Smooth muscle cell (in vitro differentiated cells): Measurements from ENCODE around the gene SLC18B1. TPM values are rescaled to one million over a fixed set of nuclear protein-coding genes. Genes with fewer than 3 reads are reported as not detected.

Experiments used
- DNase-seq: peaks from one replicate; lab custom pipeline; 2025; ENCODE audit not compliant: unreplicated experiment; lab: John Stamatoyannopoulos, UW
- H2AFZ ChIP-seq: fragments of 200-600 bp; sonication (generic); 2 replicates; pipeline ENCODE4 v1.6.0; 2016; ENCODE audit warnings: antibody characterized with exemption, low read depth, mild to moderate bottlenecking
- H3F3A ChIP-seq: fragments of 200-600 bp; sonication (generic); 2 replicates; pipeline ENCODE4 v1.6.0; 2017; ENCODE audit warnings: antibody characterized with exemption, low read depth
- H3K27ac ChIP-seq: fragments of 200-600 bp; sonication (generic); 2 replicates; pipeline ENCODE4 v1.5.1; 2016; ENCODE audit warnings: low read depth, mild to moderate bottlenecking
- H3K27me3 ChIP-seq: fragments of 200-600 bp; sonication (generic); 2 replicates; pipeline ENCODE4 v1.6.1; 2016; ENCODE audit warnings: low read depth, mild to moderate bottlenecking
- H3K36me3 ChIP-seq: fragments of 200-600 bp; sonication (generic); 2 replicates; pipeline ENCODE4 v1.5.1; 2016; ENCODE audit warnings: low read depth
- H3K4me1 ChIP-seq: fragments of 200-600 bp; sonication (generic); 2 replicates; pipeline ENCODE4 v1.5.1; 2016; ENCODE audit warnings: low read depth
- H3K4me2 ChIP-seq: fragments of 200-600 bp; sonication (generic); 2 replicates; pipeline ENCODE4 v1.6.0; 2016; ENCODE audit warnings: mild to moderate bottlenecking
- H3K4me3 ChIP-seq: fragments of 200-600 bp; sonication (generic); 2 replicates; pipeline ENCODE4 v1.5.1; 2016; ENCODE audit warnings: mild to moderate bottlenecking
- H3K79me2 ChIP-seq: fragments of 200-600 bp; sonication (generic); 2 replicates; pipeline ENCODE4 v1.6.0; 2016; ENCODE audit warnings: low read depth, mild to moderate bottlenecking
- H3K9ac ChIP-seq: fragments of 200-600 bp; sonication (generic); 2 replicates; pipeline ENCODE4 v1.6.0; 2016; ENCODE audit warnings: low read depth
- H3K9me3 ChIP-seq: fragments of 200-600 bp; sonication (generic); replicated peaks from 2 replicates; pipeline ENCODE4 v1.5.1; 2016; ENCODE audit warnings: low read depth
- H4K20me1 ChIP-seq: fragments of 200-600 bp; sonication (generic); 2 replicates; pipeline ENCODE4 v1.6.0; 2016; ENCODE audit warnings: low read depth
- WGBS: methylation state at CpG from one replicate; pipeline ENCODE4 v1.1.7; 2016; ENCODE audit warnings: low lambda C conversion rate; 5-methylcytosine and 5-hydroxymethylcytosine counted together
- polyA plus RNA-seq: library from polyadenylated mRNA; unstranded; fragments of >200 nt; fragmentation: Nextera tagmentation; extraction: Ambion mirVana; gene quantifications from 2 replicates; pipeline ENCODE4 v1.2.1, GENCODE V29; 2016
- total RNA-seq: library from RNA; depleted of rRNA; stranded (reverse); fragments of >200 nt; gene quantifications from 2 replicates; pipeline ENCODE4 v1.2.3, GENCODE V29; 2014
- TF ChIP-seq, protein P1 (sequence below): fragments of 200-600 bp; sonication (generic); IDR thresholded peaks from 2 replicates; pipeline ENCODE4 v1.5.1; 2017; ENCODE audit warnings: borderline replicate concordance, mild to moderate bottlenecking, antibody characterized with exemption; ENCODE audit not compliant: insufficient read depth, poor library complexity, severe bottlenecking

SLC18B1 gene
- total and polyA plus RNA-seq, 2 experiments from 2014 or later: 7.1 to 7.8 TPM

DNA sequence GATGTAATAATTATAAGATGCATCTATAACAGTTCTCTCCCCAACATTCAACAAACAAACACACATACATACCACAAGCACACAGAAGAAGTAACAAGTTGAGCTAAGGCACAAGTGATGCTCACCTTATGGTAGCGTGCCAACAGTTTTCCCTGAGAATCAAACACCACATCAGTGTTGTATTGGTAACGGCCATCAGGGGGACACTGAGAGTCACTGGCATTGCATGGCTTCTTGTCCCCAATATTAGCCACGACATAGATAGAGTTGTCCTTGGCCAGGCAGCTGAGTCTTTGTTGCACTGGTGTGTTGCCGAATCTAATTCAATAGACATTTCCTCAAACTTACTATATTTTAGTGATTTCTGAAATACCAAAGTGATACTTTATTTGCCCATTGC lies 69.8 kb downstream of the SLC18B1 start:
- no peaks in the 10 kb centered on the region for H4K20me1 ChIP-seq
- TF ChIP-seq, protein P1, sequence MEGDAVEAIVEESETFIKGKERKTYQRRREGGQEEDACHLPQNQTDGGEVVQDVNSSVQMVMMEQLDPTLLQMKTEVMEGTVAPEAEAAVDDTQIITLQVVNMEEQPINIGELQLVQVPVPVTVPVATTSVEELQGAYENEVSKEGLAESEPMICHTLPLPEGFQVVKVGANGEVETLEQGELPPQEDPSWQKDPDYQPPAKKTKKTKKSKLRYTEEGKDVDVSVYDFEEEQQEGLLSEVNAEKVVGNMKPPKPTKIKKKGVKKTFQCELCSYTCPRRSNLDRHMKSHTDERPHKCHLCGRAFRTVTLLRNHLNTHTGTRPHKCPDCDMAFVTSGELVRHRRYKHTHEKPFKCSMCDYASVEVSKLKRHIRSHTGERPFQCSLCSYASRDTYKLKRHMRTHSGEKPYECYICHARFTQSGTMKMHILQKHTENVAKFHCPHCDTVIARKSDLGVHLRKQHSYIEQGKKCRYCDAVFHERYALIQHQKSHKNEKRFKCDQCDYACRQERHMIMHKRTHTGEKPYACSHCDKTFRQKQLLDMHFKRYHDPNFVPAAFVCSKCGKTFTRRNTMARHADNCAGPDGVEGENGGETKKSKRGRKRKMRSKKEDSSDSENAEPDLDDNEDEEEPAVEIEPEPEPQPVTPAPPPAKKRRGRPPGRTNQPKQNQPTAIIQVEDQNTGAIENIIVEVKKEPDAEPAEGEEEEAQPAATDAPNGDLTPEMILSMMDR: no peak
- no peaks in the 10 kb centered on the region for H3K27me3 ChIP-seq
- WGBS: 77% methylated on average over 4 of the region's 4 CpGs
- H3K9me3 ChIP-seq: no peaks in the 10 kb centered on the region
- H3K4me2 ChIP-seq: no peak overlapping the region
- no peaks in the 10 kb centered on the region for H3F3A ChIP-seq
- H3K4me3 ChIP-seq: no peak overlapping the region
- H2AFZ ChIP-seq: no peak overlapping the region
- DNase-seq: no peak
- no peaks in the 10 kb centered on the region for H3K79me2 ChIP-seq
- no peak overlapping the region for H3K9ac ChIP-seq
- no peak overlapping the region for H3K27ac ChIP-seq
- H3K4me1 ChIP-seq: no peaks in the 10 kb centered on the region
- H3K36me3 ChIP-seq: no peaks in the 10 kb centered on the region

DNA sequence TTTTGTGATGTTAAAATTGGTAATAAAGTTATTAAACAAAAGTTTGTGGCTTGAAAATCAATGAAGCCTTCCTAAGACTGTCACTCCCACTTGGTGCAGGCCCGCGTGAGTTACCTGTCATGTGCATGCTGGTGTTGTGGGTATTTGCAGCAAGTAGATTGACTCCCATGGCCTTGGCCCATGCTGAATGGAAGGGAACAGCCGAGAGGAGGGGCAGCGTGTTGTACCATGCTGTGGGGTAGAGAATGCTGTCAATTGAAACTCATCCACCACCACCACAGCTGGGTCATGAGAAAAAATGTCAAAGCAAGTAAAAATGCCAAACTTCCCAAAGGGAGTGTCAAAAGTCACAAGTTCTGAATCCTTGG lies 71.8 kb downstream of the SLC18B1 start:
- WGBS: 94% methylated on average over 4 of the region's 4 CpGs

DNA sequence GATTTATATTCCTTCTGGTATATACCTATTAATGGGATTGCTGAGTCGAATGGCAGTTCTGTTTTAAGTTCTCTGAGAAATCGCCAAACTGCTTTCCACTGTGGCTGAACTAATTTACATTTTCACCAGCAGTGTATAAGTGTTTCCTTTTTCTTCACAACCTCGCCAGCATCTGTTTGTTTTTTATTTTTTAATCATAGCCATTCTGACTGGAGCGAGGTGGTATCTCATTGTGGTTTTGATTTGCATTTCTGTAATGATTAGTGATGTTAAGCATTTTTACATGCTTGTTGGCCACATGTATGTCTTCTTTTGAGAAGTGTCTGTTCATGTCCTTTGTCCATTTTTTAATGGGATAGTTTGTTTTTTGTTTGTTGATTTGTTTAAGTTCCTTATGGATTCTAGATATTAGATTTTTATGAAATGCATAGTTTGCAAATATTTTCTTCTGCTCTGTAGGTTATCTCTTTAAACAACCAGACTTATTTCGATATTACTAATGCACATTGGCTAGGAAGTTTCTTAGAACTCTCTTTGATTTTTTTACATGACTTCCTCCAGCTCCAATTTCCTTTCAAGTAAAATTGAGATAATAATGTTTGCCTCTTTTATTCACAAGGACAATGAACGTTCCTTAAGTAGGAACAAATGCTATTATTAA lies 72.4 kb downstream of the SLC18B1 start:
- H3K79me2 ChIP-seq: no peaks in the 10 kb centered on the region
- no peak overlapping the region for H3K27ac ChIP-seq
- no peaks in the 10 kb centered on the region for H3K36me3 ChIP-seq
- H3K9me3 ChIP-seq: no peaks in the 10 kb centered on the region
- DNase-seq: no peak
- no peak overlapping the region for H3K4me3 ChIP-seq
- H3K4me2 ChIP-seq: no peak overlapping the region
- no peaks in the 10 kb centered on the region for H3K27me3 ChIP-seq
- H3K4me1 ChIP-seq: no peaks in the 10 kb centered on the region
- no peak overlapping the region for H3K9ac ChIP-seq
- no peaks in the 10 kb centered on the region for H3F3A ChIP-seq
- no peaks in the 10 kb centered on the region for H4K20me1 ChIP-seq
- WGBS: 84% methylated on average over 6 of the region's 6 CpGs
- no peak overlapping the region for H2AFZ ChIP-seq
- TF ChIP-seq, protein P1: no peak

More for the DNA sequence above, 71.8 kb downstream of the SLC18B1 start:
- Histone ChIP-seq H3K79me2 (no peaks in the 10 kb centered on the region), H3K9ac (no peak overlapping the region), H3K4me1 (no peaks in the 10 kb centered on the region), H3K27me3 (no peaks in the 10 kb centered on the region), H3K9me3 (no peaks in the 10 kb centered on the region), H4K20me1 (no peaks in the 10 kb centered on the region), H3F3A (no peaks in the 10 kb centered on the region), H3K4me2 (no peak overlapping the region), H2AFZ (no peak overlapping the region), H3K4me3 (no peak overlapping the region), H3K27ac (no peak overlapping the region), H3K36me3 (no peaks in the 10 kb centered on the region)
- no peak for DNase-seq
- TF ChIP-seq, protein P1: no peak

DNA sequence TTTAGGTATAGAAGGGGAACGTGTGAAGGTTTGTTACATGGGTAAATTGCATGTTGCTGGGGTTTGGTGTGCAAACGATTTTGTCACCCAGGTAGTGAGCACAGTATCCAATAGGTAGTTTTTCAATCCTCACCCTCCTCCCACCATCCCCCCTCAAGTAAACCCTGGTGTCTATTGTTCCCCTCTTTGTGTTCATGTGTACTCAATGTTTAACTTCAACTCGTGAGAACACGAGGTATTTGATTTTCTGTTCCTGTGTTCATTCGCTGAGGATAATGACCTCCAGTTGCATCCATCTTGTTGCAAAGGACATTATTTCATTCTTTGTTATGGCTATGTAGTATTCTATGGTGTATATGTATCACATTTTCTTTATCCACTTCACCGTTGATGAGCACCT lies 73.0 kb downstream of the SLC18B1 start:
- Histone ChIP-seq H3K4me3 (no peak overlapping the region), H3K36me3 (no peaks in the 10 kb centered on the region), H3K79me2 (no peaks in the 10 kb centered on the region), H3K27me3 (no peaks in the 10 kb centered on the region), H3K4me1 (no peaks in the 10 kb centered on the region), H3K4me2 (no peak overlapping the region), H3K27ac (no peak overlapping the region), H2AFZ (no peak overlapping the region), H4K20me1 (no peaks in the 10 kb centered on the region), H3F3A (no peaks in the 10 kb centered on the region), H3K9me3 (no peaks in the 10 kb centered on the region), H3K9ac (no peak overlapping the region)
- 90% methylated on average over 6 of the region's 6 CpGs for WGBS
- TF ChIP-seq, protein P1: no peak
- no peak for DNase-seq
